Sigmoid colon (tissue), 7 donors: Measurements from ENCODE around the gene TEX28. TPM values are rescaled to one million over a fixed set of nuclear protein-coding genes. Genes with fewer than 3 reads are reported as not detected.

ENCODE experiments used
- DNase-seq: peaks from one replicate; pipeline ENCODE4 v3.0.0-alpha.2; 2019
- H3K27ac ChIP-seq, 4 donors: fragments of 200-600 bp; sonication (generic); one replicate each; pipeline ENCODE4 v1.5.1; 2016 to 2019; ENCODE audit warnings: mild to moderate bottlenecking in 1 of 4
- H3K27me3 ChIP-seq, 3 donors: fragments of 200-600 bp; sonication (generic); one replicate each; pipeline ENCODE4 v1.5.1; 2019; ENCODE audit warnings: mild to moderate bottlenecking in 1 of 3
- H3K36me3 ChIP-seq, 4 donors: fragments of 200-600 bp; sonication (generic); one replicate each; pipeline ENCODE4 v1.5.1; 2016 to 2019
- H3K4me1 ChIP-seq, 4 donors: fragments of 200-600 bp; sonication (generic); one replicate each; pipeline ENCODE4 v1.5.1; 2017 to 2019
- H3K4me3 ChIP-seq, 4 donors: fragments of 200-600 bp; sonication (generic); one replicate each; pipeline ENCODE4 v1.5.1; 2017 to 2019; ENCODE audit warnings: mild to moderate bottlenecking in 2 of 4, moderate library complexity in 1 of 4
- H3K9me3 ChIP-seq, 4 donors: fragments of 200-600 bp in 3 of 4; sonication (generic) in 3 of 4; one replicate each; pipeline versions ENCODE4 v1.5.1 to v1.6.1; 2013 to 2019
- CTCF ChIP-seq, 4 experiments: fragments of 450-650 bp in 3 of 4; fragments of 200-600 bp in 1 of 4; IDR thresholded peaks; one replicate each; pipeline ENCODE4 v1.5.1; 2016 to 2019; ENCODE audit warnings: antibody characterized with exemption in 4 of 4, mild to moderate bottlenecking in 3 of 4, moderate library complexity in 2 of 4
- EP300 ChIP-seq, 4 donors: sonication (generic); formaldehyde crosslinking; IDR thresholded peaks; one replicate each; pipeline ENCODE4 v1.6.1; 2017; ENCODE audit warnings: antibody characterized with exemption in 4 of 4
- POLR2A ChIP-seq, 2 donors: fragments of 450-650 bp; IDR thresholded peaks; one replicate each; pipeline ENCODE4 v1.6.1; 2016; ENCODE audit warnings: antibody characterized with exemption in 2 of 2, mild to moderate bottlenecking in 2 of 2, moderate library complexity in 2 of 2
- POLR2AphosphoS5 ChIP-seq, 4 donors: sonication (generic); formaldehyde crosslinking; IDR thresholded peaks; one replicate each; pipeline ENCODE4 v1.6.1; 2017; ENCODE audit warnings: antibody characterized with exemption in 4 of 4
- WGBS, 2 donors: extraction: QIAGEN DNeasy Blood & Tissue Kit; methylation state at CpG; one replicate each; pipeline ENCODE4 v1.1.7; 2013; 5-methylcytosine and 5-hydroxymethylcytosine counted together
- intact Hi-C: fragments of 100-400 bp; cut with DNase I; formaldehyde crosslinking; loops from one replicate; pipeline ENCODE4 v1.15.1; 2023
- polyA plus RNA-seq, 3 donors: library from polyadenylated mRNA; stranded (reverse); fragments of 200-250 nt; gene quantifications; one replicate each; pipeline ENCODE4 v1.2.3, GENCODE V29; 2013
- total RNA-seq, 4 donors: library from RNA; depleted of rRNA; stranded (reverse); fragments of >200 nt; gene quantifications; one replicate each; pipeline ENCODE4 v1.1.0, GENCODE V29; 2016
- donor health status: healthy with polysubstance abuse.
- donor health status: Bipolar disorder and iron deficiency.
- donor health status: healthy.

TEX28 gene
- total and polyA plus RNA-seq, 7 donors: not detected

- DNase-seq: no peak
- peak overlapping the region in 1 of 4 donors; percentile 14 for H3K27ac ChIP-seq
- H3K4me3 ChIP-seq: no peak overlapping the region
- peaks cover 0 to 14% (median 1%) of the 10 kb centered on the region in 4 donors for H3K4me1 ChIP-seq
- no peaks in the 10 kb centered on the region for H3K27me3 ChIP-seq
- intact Hi-C loops: no loop called here
- H3K9me3 ChIP-seq: no peaks in the 10 kb centered on the region
- no peaks in the 10 kb centered on the region for H3K36me3 ChIP-seq
- TF ChIP-seq POLR2AphosphoS5 (IDR thresholded peaks at IDR 0.05) (no peak), EP300 (IDR thresholded peaks at IDR 0.05) (no peak), POLR2A (IDR thresholded peaks at IDR 0.05) (no peak), CTCF (IDR thresholded peaks at IDR 0.05) (no peak)
- 35 to 73% methylated on average over 8 of the region's 8 CpGs for WGBS, 2 donors
Observed at GRCh38 chrX:154325541-154325940, 30.6 kb upstream of the TEX28 start.

GRCh38 chrX:154323537-154323936 is 28.6 kb upstream of the TEX28 start:
- intact Hi-C loops: no loop called here
- H3K27ac ChIP-seq: no peak overlapping the region
- TF ChIP-seq EP300 (IDR thresholded peaks at IDR 0.05) (no peak), CTCF (IDR thresholded peaks at IDR 0.05) (no peak), POLR2AphosphoS5 (IDR thresholded peaks at IDR 0.05) (no peak), POLR2A (IDR thresholded peaks at IDR 0.05) (no peak)
- H3K4me1 ChIP-seq: peaks cover 0 to 14% (median 1%) of the 10 kb centered on the region in 4 donors
- 41 to 77% methylated on average over 7 of the region's 7 CpGs for WGBS, 2 donors
- H3K36me3 ChIP-seq: no peaks in the 10 kb centered on the region
- H3K4me3 ChIP-seq: no peak overlapping the region
- DNase-seq: no peak
- no peaks in the 10 kb centered on the region for H3K9me3 ChIP-seq
- H3K27me3 ChIP-seq: no peaks in the 10 kb centered on the region

GRCh38 chrX:154322890-154323289 is 28.0 kb upstream of the TEX28 start:
- peaks cover 0 to 14% (median 1%) of the 10 kb centered on the region in 4 donors for H3K4me1 ChIP-seq
- H3K36me3 ChIP-seq: no peaks in the 10 kb centered on the region
- no peak for DNase-seq
- H3K9me3 ChIP-seq: no peaks in the 10 kb centered on the region
- intact Hi-C loops: no loop called here
- TF ChIP-seq CTCF (IDR thresholded peaks at IDR 0.05) (no peak), POLR2A (IDR thresholded peaks at IDR 0.05) (no peak), EP300 (IDR thresholded peaks at IDR 0.05) (no peak), POLR2AphosphoS5 (IDR thresholded peaks at IDR 0.05) (no peak)
- no peak overlapping the region for H3K4me3 ChIP-seq
- WGBS, 2 donors: 81 to 86% methylated on average over 10 of the region's 10 CpGs
- H3K27me3 ChIP-seq: no peaks in the 10 kb centered on the region
- H3K27ac ChIP-seq: no peak overlapping the region

GRCh38 chrX:154321594-154321993 is 26.7 kb upstream of the TEX28 start:
- no peak overlapping the region for H3K27ac ChIP-seq
- intact Hi-C loops: no loop called here
- H3K9me3 ChIP-seq: no peaks in the 10 kb centered on the region
- H3K4me1 ChIP-seq: peaks cover 0 to 14% (median 1%) of the 10 kb centered on the region in 4 donors
- no peaks in the 10 kb centered on the region for H3K27me3 ChIP-seq
- no peak for TF ChIP-seq POLR2A (IDR thresholded peaks at IDR 0.05)
- WGBS, 2 donors: 28 to 63% methylated on average over 10 of the region's 10 CpGs
- no peak overlapping the region for H3K4me3 ChIP-seq
- no peak for DNase-seq
- H3K36me3 ChIP-seq: no peaks in the 10 kb centered on the region

- H3K4me1 ChIP-seq: peaks cover 0 to 14% (median under 1%) of the 10 kb centered on the region in 4 donors
- no peak for DNase-seq
- H3K9me3 ChIP-seq: no peaks in the 10 kb centered on the region
- no peak overlapping the region for H3K4me3 ChIP-seq
- WGBS, 2 donors: 64 to 72% methylated on average over 7 of the region's 7 CpGs
- H3K27ac ChIP-seq: no peak overlapping the region
- intact Hi-C loops: no loop called here
- TF ChIP-seq EP300 (IDR thresholded peaks at IDR 0.05) (no peak), POLR2AphosphoS5 (IDR thresholded peaks at IDR 0.05) (no peak)
- no peaks in the 10 kb centered on the region for H3K27me3 ChIP-seq
- H3K36me3 ChIP-seq: no peaks in the 10 kb centered on the region
Observed at GRCh38 chrX:154321152-154321551, 26.2 kb upstream of the TEX28 start.

- Histone ChIP-seq H3K9me3 (no peaks in the 10 kb centered on the region), H3K4me3 (no peak overlapping the region), H3K27ac (no peak overlapping the region), H3K36me3 (no peaks in the 10 kb centered on the region), H3K27me3 (no peaks in the 10 kb centered on the region), H3K4me1 (peaks cover 0 to 6% (median 0%) of the 10 kb centered on the region in 4 donors)
- DNase-seq: no peak
- TF ChIP-seq EP300 (IDR thresholded peaks at IDR 0.05) (no peak), POLR2AphosphoS5 (IDR thresholded peaks at IDR 0.05) (no peak), POLR2A (IDR thresholded peaks at IDR 0.05) (no peak), CTCF (IDR thresholded peaks at IDR 0.05) (no peak)
- 85 to 92% methylated on average over 11 of the region's 11 CpGs for WGBS, 2 donors
- intact Hi-C loops: no loop called here
Observed at GRCh38 chrX:154320406-154320805, 25.5 kb upstream of the TEX28 start.
